MM.1S (cell line): ENCODE data around the gene RAB32.

ENCODE experiments used
- DNase-seq: peaks from one replicate; pipeline ENCODE4 v3.0.0-alpha.2; 2015
- H2AFZ ChIP-seq: fragments of 300-600 bp; sonication (generic); 2 replicates; pipeline ENCODE4 v1.6.0; 2016; ENCODE audit warnings: antibody characterized with exemption, low read length
- H3F3A ChIP-seq: fragments of 300-600 bp; sonication (generic); 2 replicates; pipeline ENCODE4 v1.6.1; 2016; ENCODE audit warnings: mild to moderate bottlenecking, antibody characterized with exemption, low read length, moderate library complexity, mixed read lengths; ENCODE audit not compliant: insufficient read depth
- H3K27ac ChIP-seq: fragments of 300-600 bp; sonication (generic); 2 replicates; pipeline ENCODE4 v1.5.1; 2016; ENCODE audit warnings: mild to moderate bottlenecking, low read length
- H3K27me3 ChIP-seq: fragments of 300-600 bp; sonication (generic); replicated peaks from 2 replicates; pipeline ENCODE4 v1.6.0; 2016; ENCODE audit warnings: low read length; ENCODE audit not compliant: insufficient read depth
- H3K36me3 ChIP-seq: fragments of 300-600 bp; sonication (generic); replicated peaks from 2 replicates; pipeline ENCODE4 v1.6.1; 2016; ENCODE audit warnings: mild to moderate bottlenecking, low read length, mixed read lengths; ENCODE audit not compliant: insufficient read depth
- H3K4me1 ChIP-seq: fragments of 300-600 bp; sonication (generic); 2 replicates; pipeline ENCODE4 v1.6.1; 2016; ENCODE audit warnings: low read length, mixed read lengths
- H3K4me2 ChIP-seq: fragments of 300-600 bp; sonication (generic); 2 replicates; pipeline ENCODE4 v1.6.0; 2016; ENCODE audit warnings: low read depth, low read length
- H3K4me3 ChIP-seq: fragments of 300-600 bp; sonication (generic); 2 replicates; pipeline ENCODE4 v1.5.1; 2016; ENCODE audit warnings: low read length, mixed read lengths
- H3K79me2 ChIP-seq: fragments of 300-600 bp; sonication (generic); 2 replicates; pipeline ENCODE4 v1.6.1; 2016; ENCODE audit warnings: mixed run types, low read length, mixed read lengths
- H3K9ac ChIP-seq: fragments of 300-600 bp; sonication (generic); 2 replicates; pipeline ENCODE4 v1.6.1; 2016; ENCODE audit warnings: low read length, mixed read lengths
- H3K9me2 ChIP-seq: fragments of 300-600 bp; sonication (generic); replicated peaks from 2 replicates; pipeline ENCODE4 v1.6.1; 2016; ENCODE audit warnings: mild to moderate bottlenecking, low read length, mixed read lengths; ENCODE audit not compliant: insufficient read depth
- H3K9me3 ChIP-seq: fragments of 300-600 bp; sonication (generic); replicated peaks from 2 replicates; pipeline ENCODE4 v1.6.1; 2016; ENCODE audit warnings: mild to moderate bottlenecking, low read length, mixed read lengths; ENCODE audit not compliant: insufficient read depth
- H4K20me1 ChIP-seq: fragments of 300-600 bp; sonication (generic); 2 replicates; pipeline ENCODE4 v1.6.1; 2016; ENCODE audit warnings: mild to moderate bottlenecking, low read length, moderate library complexity, mixed read lengths; ENCODE audit not compliant: insufficient read depth
- EZH2 ChIP-seq: fragments of 300-600 bp; sonication (generic); optimal IDR thresholded peaks from 2 replicates; pipeline ENCODE3; 2017; ENCODE audit warnings: low read depth, mild to moderate bottlenecking, antibody characterized with exemption, low read length, mixed read lengths
- EZH2phosphoT487 ChIP-seq: fragments of 300-600 bp; sonication (generic); IDR thresholded peaks from 2 replicates; pipeline ENCODE4 v1.6.1; 2018; ENCODE audit warnings: antibody characterized with exemption, low read length
- TF ChIP-seq, protein P1 (sequence below): fragments of 300-600 bp; sonication (generic); IDR thresholded peaks from 2 replicates; pipeline ENCODE4 v1.5.1; 2016; ENCODE audit warnings: antibody characterized with exemption, low read length, mixed read lengths

RAB32 gene

DNA sequence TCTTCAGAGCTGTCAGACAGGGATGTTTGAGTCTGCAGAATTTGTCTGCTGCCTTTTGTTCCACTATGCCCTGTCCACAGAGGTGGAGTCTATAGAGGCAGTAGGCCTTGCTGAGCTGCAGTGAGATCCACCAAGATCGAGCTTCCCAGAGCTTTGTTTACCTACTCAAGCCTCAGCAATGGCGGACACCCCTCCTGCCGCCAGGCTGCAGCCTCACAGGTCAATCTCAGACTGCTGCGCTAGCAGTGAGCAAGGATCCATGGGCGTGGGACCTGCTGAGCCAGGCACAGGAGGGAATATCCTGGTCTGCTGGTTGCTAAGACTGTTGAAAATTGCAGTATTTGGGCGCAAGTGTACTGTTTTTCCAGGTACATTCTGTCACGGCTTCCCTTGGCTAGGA, 28.4 kb upstream of the RAB32 start:
- H3K9ac ChIP-seq: no peak overlapping the region
- no peaks in the 10 kb centered on the region for H3K36me3 ChIP-seq
- no peak for DNase-seq

DNA sequence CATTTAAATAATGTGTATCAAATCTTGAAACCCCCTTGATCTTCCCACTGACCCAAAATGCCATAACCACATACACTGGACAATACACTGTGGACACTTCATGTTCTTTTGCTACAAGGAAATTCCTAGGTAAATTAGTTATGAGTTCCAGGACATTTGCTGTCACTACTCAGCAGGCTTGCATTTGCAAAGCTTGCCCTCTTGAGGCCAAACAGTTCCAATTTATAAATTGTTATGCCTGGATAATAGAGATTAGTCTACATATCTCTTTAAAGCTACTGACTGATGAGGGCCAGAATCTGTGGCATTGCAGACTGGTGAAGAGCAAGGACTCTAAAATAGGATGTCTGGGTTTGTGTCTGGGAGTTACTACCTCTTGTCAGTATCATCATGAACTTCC, 17.4 kb upstream of the RAB32 start:
- Histone ChIP-seq H3F3A (no peaks in the 10 kb centered on the region), H3K79me2 (no peaks in the 10 kb centered on the region), H3K9me3 (no peaks in the 10 kb centered on the region), H3K9me2 (no peaks in the 10 kb centered on the region), H3K4me1 (no peaks in the 10 kb centered on the region), H3K27me3 (no peaks in the 10 kb centered on the region), H2AFZ (no peak overlapping the region), H3K27ac (no peak overlapping the region), H3K36me3 (no peaks in the 10 kb centered on the region), H3K4me3 (no peak overlapping the region), H4K20me1 (no peaks in the 10 kb centered on the region), H3K4me2 (no peak overlapping the region), H3K9ac (no peak overlapping the region)
- TF ChIP-seq EZH2phosphoT487 (no peak), EZH2 (no peak)
- TF ChIP-seq, protein P1, sequence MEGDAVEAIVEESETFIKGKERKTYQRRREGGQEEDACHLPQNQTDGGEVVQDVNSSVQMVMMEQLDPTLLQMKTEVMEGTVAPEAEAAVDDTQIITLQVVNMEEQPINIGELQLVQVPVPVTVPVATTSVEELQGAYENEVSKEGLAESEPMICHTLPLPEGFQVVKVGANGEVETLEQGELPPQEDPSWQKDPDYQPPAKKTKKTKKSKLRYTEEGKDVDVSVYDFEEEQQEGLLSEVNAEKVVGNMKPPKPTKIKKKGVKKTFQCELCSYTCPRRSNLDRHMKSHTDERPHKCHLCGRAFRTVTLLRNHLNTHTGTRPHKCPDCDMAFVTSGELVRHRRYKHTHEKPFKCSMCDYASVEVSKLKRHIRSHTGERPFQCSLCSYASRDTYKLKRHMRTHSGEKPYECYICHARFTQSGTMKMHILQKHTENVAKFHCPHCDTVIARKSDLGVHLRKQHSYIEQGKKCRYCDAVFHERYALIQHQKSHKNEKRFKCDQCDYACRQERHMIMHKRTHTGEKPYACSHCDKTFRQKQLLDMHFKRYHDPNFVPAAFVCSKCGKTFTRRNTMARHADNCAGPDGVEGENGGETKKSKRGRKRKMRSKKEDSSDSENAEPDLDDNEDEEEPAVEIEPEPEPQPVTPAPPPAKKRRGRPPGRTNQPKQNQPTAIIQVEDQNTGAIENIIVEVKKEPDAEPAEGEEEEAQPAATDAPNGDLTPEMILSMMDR: no peak
- no peak for DNase-seq

More for the DNA sequence above, 28.4 kb upstream of the RAB32 start:
- H3K9me2 ChIP-seq: no peaks in the 10 kb centered on the region
- no peaks in the 10 kb centered on the region for H3K79me2 ChIP-seq
- no peak overlapping the region for H3K27ac ChIP-seq
- no peak for TF ChIP-seq EZH2phosphoT487
- TF ChIP-seq EZH2: no peak
- TF ChIP-seq, protein P1: no peak
- no peak overlapping the region for H3K4me3 ChIP-seq
- no peak overlapping the region for H2AFZ ChIP-seq
- H3F3A ChIP-seq: no peaks in the 10 kb centered on the region
- H3K4me2 ChIP-seq: no peak overlapping the region
- no peaks in the 10 kb centered on the region for H3K27me3 ChIP-seq
- H3K9me3 ChIP-seq: no peaks in the 10 kb centered on the region
- no peaks in the 10 kb centered on the region for H4K20me1 ChIP-seq
- no peaks in the 10 kb centered on the region for H3K4me1 ChIP-seq

DNA sequence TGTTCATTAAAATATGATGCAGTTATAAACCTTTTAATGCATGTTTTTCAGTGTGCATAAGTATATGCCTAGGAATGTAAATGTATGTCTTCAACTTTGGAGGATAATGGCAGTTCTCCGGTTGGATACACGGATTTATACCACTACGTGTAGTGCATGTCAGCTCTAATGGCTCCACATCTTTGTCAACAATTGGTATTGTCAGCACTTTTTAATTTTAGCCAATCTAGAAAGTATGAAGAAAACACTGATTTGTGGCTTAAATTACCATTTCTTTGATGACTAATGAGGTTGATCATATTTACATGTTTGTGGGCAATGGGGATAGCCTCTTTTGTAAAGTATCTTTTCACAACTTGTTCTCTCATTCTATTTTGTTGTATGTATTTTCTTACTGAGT, 10.9 kb upstream of the RAB32 start:
- no peak overlapping the region for H3K27ac ChIP-seq
- H3K9ac ChIP-seq: no peak overlapping the region
- no peak overlapping the region for H3K4me2 ChIP-seq
- H3K36me3 ChIP-seq: no peaks in the 10 kb centered on the region
- H2AFZ ChIP-seq: no peak overlapping the region
- H4K20me1 ChIP-seq: no peaks in the 10 kb centered on the region
- H3K4me1 ChIP-seq: no peaks in the 10 kb centered on the region
- no peak overlapping the region for H3K4me3 ChIP-seq
- H3K79me2 ChIP-seq: no peaks in the 10 kb centered on the region
- no peaks in the 10 kb centered on the region for H3K9me2 ChIP-seq
- no peaks in the 10 kb centered on the region for H3F3A ChIP-seq
- no peaks in the 10 kb centered on the region for H3K9me3 ChIP-seq
- DNase-seq: no peak
- H3K27me3 ChIP-seq: no peaks in the 10 kb centered on the region
- TF ChIP-seq EZH2phosphoT487 (no peak), EZH2 (no peak)
- TF ChIP-seq, protein P1: no peak
